GM23338 (cell line): ENCODE measurements around the gene CHORDC1.

Experiments
- CREB1 ChIP-seq: fragments of 250-450 bp; sonication (Bioruptor Pico); IDR thresholded peaks from 2 replicates; pipeline ENCODE4 v1.5.0; 2020; ENCODE audit warnings: low read depth, mild to moderate bottlenecking, moderate library complexity
- EZH2 ChIP-seq: fragments of 200-600 bp; sonication (generic); IDR thresholded peaks from one replicate; pipeline ENCODE4 v1.8.0; 2017; ENCODE audit warnings: antibody characterized with exemption, mild to moderate bottlenecking, low read depth; ENCODE audit not compliant: unreplicated experiment
- POLR2AphosphoS5 ChIP-seq: IDR thresholded peaks from 2 replicates; pipeline ENCODE4 v1.6.1; 2016; ENCODE audit warnings: antibody characterized with exemption, low read depth
- TF ChIP-seq, protein P1 (sequence below), 2 experiments: fragments of 200-600 bp in 1 of 2; sonication (generic) in 1 of 2; conservative IDR thresholded peaks; 2 replicates each; pipeline versions ENCODE4 v1.5.1 to v1.6.1; 2016 to 2017; ENCODE audit warnings: antibody characterized with exemption in 2 of 2, low read depth in 2 of 2, mild to moderate bottlenecking in 2 of 2, moderate library complexity in 1 of 2
- TF ChIP-seq, protein P2 (sequence below): IDR thresholded peaks from one replicate; pipeline ENCODE4 v1.6.1; 2018; ENCODE audit warnings: antibody characterized with exemption; ENCODE audit not compliant: unreplicated experiment

DNA sequence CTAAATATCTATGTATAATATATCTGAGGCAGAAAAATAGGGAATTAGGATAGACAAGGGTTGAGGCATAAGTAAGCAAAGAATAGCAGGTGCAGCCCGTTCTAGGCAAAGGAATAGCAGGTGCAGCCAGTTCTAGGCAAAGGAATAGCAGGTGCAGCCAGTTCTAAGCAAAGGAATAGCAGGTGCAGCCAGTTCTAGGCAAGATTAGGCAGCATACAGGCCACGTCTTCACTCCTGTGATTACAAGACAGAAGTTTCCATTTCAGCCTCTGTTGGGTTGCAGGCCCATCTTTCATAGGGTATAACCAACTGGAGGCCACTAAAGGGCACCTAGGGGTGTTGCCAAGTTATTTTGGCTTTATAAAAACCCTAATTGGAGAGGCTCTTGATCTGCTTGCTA, 28.8 kb upstream of the CHORDC1 start:
- TF ChIP-seq POLR2AphosphoS5 (no peak), CREB1 (CRISPR knock-in tag) (no peak), EZH2 (no peak)
- TF ChIP-seq, protein P1, sequence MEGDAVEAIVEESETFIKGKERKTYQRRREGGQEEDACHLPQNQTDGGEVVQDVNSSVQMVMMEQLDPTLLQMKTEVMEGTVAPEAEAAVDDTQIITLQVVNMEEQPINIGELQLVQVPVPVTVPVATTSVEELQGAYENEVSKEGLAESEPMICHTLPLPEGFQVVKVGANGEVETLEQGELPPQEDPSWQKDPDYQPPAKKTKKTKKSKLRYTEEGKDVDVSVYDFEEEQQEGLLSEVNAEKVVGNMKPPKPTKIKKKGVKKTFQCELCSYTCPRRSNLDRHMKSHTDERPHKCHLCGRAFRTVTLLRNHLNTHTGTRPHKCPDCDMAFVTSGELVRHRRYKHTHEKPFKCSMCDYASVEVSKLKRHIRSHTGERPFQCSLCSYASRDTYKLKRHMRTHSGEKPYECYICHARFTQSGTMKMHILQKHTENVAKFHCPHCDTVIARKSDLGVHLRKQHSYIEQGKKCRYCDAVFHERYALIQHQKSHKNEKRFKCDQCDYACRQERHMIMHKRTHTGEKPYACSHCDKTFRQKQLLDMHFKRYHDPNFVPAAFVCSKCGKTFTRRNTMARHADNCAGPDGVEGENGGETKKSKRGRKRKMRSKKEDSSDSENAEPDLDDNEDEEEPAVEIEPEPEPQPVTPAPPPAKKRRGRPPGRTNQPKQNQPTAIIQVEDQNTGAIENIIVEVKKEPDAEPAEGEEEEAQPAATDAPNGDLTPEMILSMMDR (conservative IDR thresholded peaks at IDR 0.05; ENCODE audit: low read depth in 2 of 2): no peak
- TF ChIP-seq, protein P2, sequence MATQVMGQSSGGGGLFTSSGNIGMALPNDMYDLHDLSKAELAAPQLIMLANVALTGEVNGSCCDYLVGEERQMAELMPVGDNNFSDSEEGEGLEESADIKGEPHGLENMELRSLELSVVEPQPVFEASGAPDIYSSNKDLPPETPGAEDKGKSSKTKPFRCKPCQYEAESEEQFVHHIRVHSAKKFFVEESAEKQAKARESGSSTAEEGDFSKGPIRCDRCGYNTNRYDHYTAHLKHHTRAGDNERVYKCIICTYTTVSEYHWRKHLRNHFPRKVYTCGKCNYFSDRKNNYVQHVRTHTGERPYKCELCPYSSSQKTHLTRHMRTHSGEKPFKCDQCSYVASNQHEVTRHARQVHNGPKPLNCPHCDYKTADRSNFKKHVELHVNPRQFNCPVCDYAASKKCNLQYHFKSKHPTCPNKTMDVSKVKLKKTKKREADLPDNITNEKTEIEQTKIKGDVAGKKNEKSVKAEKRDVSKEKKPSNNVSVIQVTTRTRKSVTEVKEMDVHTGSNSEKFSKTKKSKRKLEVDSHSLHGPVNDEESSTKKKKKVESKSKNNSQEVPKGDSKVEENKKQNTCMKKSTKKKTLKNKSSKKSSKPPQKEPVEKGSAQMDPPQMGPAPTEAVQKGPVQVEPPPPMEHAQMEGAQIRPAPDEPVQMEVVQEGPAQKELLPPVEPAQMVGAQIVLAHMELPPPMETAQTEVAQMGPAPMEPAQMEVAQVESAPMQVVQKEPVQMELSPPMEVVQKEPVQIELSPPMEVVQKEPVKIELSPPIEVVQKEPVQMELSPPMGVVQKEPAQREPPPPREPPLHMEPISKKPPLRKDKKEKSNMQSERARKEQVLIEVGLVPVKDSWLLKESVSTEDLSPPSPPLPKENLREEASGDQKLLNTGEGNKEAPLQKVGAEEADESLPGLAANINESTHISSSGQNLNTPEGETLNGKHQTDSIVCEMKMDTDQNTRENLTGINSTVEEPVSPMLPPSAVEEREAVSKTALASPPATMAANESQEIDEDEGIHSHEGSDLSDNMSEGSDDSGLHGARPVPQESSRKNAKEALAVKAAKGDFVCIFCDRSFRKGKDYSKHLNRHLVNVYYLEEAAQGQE: no peak
